Measurements from ENCODE around the gene CNTF.

The CNTF gene

DNA sequence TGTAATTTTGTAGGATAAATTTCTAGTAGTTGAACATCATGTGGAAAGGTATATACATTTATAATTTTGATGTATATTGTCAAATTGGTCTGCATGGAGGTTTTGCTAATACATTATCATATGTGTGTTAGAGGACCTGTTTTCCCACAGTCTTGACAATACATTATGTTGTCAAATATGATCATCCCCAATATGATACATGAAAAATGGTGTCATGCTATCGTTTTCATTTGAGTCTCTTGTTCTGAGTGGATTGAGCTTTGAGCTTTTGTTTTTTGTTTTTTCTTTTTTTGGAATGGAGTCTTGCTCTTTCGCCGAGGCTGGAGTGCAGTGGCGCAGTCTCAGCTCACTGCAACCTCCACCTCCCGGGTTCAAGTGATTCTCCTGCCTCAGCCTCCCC lies 14.1 kb upstream of the CNTF start:
- H4K12ac ChIP-seq (ENCODE audit: low read depth, low read length) = no peak overlapping the region
- no peak overlapping the region for H4K91ac ChIP-seq (ENCODE audit: low read depth, low read length)
- no peaks in the 10 kb centered on the region for H3K9me3 ChIP-seq (ENCODE audit: insufficient read depth, low read depth, low read length)
- no peak overlapping the region for H3K18ac ChIP-seq (ENCODE audit: low read length)
- H2BK5ac ChIP-seq (ENCODE audit: low read depth, low read length, poor library complexity) = no peak overlapping the region
- H3K79me2 ChIP-seq (ENCODE audit: control insufficient read depth, insufficient read depth, low read length, poor library complexity) = peaks cover 2% of the 10 kb centered on the region
- H3K27ac ChIP-seq (ENCODE audit: low read depth, low read length) = no peak overlapping the region
- H4K8ac ChIP-seq (ENCODE audit: low read depth, low read length) = no peak overlapping the region
- H3K23ac ChIP-seq (ENCODE audit: low read length) = no peak overlapping the region
- DNase-seq = no peak
- H3K4me2 ChIP-seq (ENCODE audit: low read length) = no peak overlapping the region
- no peak overlapping the region for H2BK120ac ChIP-seq (ENCODE audit: insufficient read depth, low read length, poor library complexity)
- peaks cover 2 to 8% of the 10 kb centered on the region in 2 experiments for H3K36me3 ChIP-seq (ENCODE audit: control insufficient read depth in 1 of 2, insufficient read depth in 2 of 2, low read length in 2 of 2)
- no peak overlapping the region for H3K9ac ChIP-seq (ENCODE audit: low read length)
- no peak overlapping the region for H3K14ac ChIP-seq (ENCODE audit: low read length)
- no peak overlapping the region for H2AFZ ChIP-seq (ENCODE audit: insufficient read depth, low read length, poor library complexity)
- H3K4me1 ChIP-seq (ENCODE audit: control insufficient read depth in 1 of 2, insufficient read depth in 2 of 2, low read length in 2 of 2) = no peaks in the 10 kb centered on the region
- WGBS (ENCODE audit: extremely low coverage, insufficient coverage, insufficient read length) = no CpG with 5 or more reads among the region's 5 CpGs
- no peak overlapping the region for H3K4ac ChIP-seq (ENCODE audit: low read depth, low read length)
- H3K4me3 ChIP-seq (ENCODE audit: low read depth, low read length) = no peak overlapping the region
- no peaks in the 10 kb centered on the region for H3K27me3 ChIP-seq (ENCODE audit: insufficient read depth, low read length)
- no peaks in the 10 kb centered on the region for H3K79me1 ChIP-seq (ENCODE audit: low read length)
- H2AK5ac ChIP-seq (ENCODE audit: low read length) = no peak overlapping the region
- no peak overlapping the region for H2BK12ac ChIP-seq (ENCODE audit: low read length)

DNA sequence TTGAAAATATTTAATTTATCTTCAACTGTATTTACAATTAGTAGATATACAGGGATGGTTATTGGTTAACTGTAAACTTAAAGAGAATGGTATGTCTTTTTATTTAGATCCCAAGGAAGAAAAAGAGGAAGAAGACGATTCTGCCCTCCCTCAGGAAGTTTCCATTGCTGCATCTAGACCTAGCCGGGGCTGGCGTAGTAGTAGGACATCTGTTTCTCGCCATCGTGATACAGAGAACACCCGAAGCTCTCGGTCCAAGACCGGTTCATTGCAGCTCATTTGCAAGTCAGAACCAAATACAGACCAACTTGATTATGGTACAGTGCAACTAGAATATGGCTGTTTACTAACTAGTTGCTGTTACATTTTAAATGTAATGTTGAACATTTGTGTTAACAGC lies 12.7 kb upstream of the CNTF start:
- Histone ChIP-seq H3K4me3 (ENCODE audit: low read depth, low read length) (no peak overlapping the region), H2AFZ (ENCODE audit: insufficient read depth, low read length, poor library complexity) (no peak overlapping the region), H4K91ac (ENCODE audit: low read depth, low read length) (no peak overlapping the region)

DNA sequence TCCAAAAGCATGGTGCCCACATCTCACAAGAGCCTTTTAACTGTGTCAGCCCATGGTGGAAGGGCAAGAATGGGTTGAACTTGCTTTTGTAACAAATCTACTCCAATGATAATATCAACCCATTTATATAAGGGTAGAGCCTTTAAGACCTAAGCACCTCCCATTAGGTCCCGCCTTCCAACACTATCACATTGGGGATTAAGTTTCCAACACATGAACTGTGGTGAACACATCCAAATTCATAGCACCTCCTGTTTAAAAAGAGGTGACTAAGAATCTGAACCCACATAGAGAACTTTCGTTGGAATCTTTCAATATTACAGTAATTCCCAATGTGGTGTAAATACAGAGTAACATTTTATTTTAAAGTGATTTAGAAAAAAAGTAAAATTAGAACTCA lies 9.2 kb upstream of the CNTF start:
- Histone ChIP-seq H2AK5ac (ENCODE audit: low read length) (no peak overlapping the region), H2BK120ac (ENCODE audit: insufficient read depth, low read length, poor library complexity) (no peak overlapping the region), H3K36me3 (ENCODE audit: control insufficient read depth in 1 of 2, insufficient read depth in 2 of 2, low read length in 2 of 2) (peaks cover 9 to 28% of the 10 kb centered on the region in 2 experiments), H3K4me2 (ENCODE audit: low read length) (no peak overlapping the region), H3K79me2 (ENCODE audit: control insufficient read depth, insufficient read depth, low read length, poor library complexity) (no peaks in the 10 kb centered on the region), H3K79me1 (ENCODE audit: low read length) (no peaks in the 10 kb centered on the region), H2AFZ (ENCODE audit: insufficient read depth, low read length, poor library complexity) (no peak overlapping the region), H3K4ac (ENCODE audit: low read depth, low read length) (no peak overlapping the region), H4K91ac (ENCODE audit: low read depth, low read length) (no peak overlapping the region), H2BK5ac (ENCODE audit: low read depth, low read length, poor library complexity) (no peak overlapping the region), H3K4me3 (ENCODE audit: low read depth, low read length) (no peak overlapping the region), H3K27me3 (ENCODE audit: insufficient read depth, low read length) (no peaks in the 10 kb centered on the region), H2BK12ac (ENCODE audit: low read length) (no peak overlapping the region), H3K9ac (ENCODE audit: low read length) (no peak overlapping the region), H4K8ac (ENCODE audit: low read depth, low read length) (no peak overlapping the region), H3K14ac (ENCODE audit: low read length) (no peak overlapping the region), H3K9me3 (ENCODE audit: insufficient read depth, low read depth, low read length) (no peaks in the 10 kb centered on the region), H4K12ac (ENCODE audit: low read depth, low read length) (no peak overlapping the region), H3K18ac (ENCODE audit: low read length) (no peak overlapping the region), H3K4me1 (ENCODE audit: control insufficient read depth in 1 of 2, insufficient read depth in 2 of 2, low read length in 2 of 2) (no peaks in the 10 kb centered on the region), H3K27ac (ENCODE audit: low read depth, low read length) (no peak overlapping the region), H3K23ac (ENCODE audit: low read length) (no peak overlapping the region)
- WGBS (ENCODE audit: extremely low coverage, insufficient coverage, insufficient read length) = no CpG with 5 or more reads among the region's 2 CpGs
- no peak for DNase-seq

More for the DNA sequence above, 12.7 kb upstream of the CNTF start:
- no CpG with 5 or more reads among the region's 8 CpGs for WGBS (ENCODE audit: extremely low coverage, insufficient coverage, insufficient read length)
- no peak overlapping the region for H3K4me2 ChIP-seq (ENCODE audit: low read length)
- H3K14ac ChIP-seq (ENCODE audit: low read length) = no peak overlapping the region
- H3K79me1 ChIP-seq (ENCODE audit: low read length) = no peaks in the 10 kb centered on the region
- no peak overlapping the region for H2BK5ac ChIP-seq (ENCODE audit: low read depth, low read length, poor library complexity)
- no peaks in the 10 kb centered on the region for H3K4me1 ChIP-seq (ENCODE audit: control insufficient read depth in 1 of 2, insufficient read depth in 2 of 2, low read length in 2 of 2)
- H3K79me2 ChIP-seq (ENCODE audit: control insufficient read depth, insufficient read depth, low read length, poor library complexity) = no peaks in the 10 kb centered on the region
- H3K18ac ChIP-seq (ENCODE audit: low read length) = no peak overlapping the region
- H3K4ac ChIP-seq (ENCODE audit: low read depth, low read length) = no peak overlapping the region
- no peak for DNase-seq
- H4K8ac ChIP-seq (ENCODE audit: low read depth, low read length) = no peak overlapping the region
- H2BK120ac ChIP-seq (ENCODE audit: insufficient read depth, low read length, poor library complexity) = no peak overlapping the region
- H4K12ac ChIP-seq (ENCODE audit: low read depth, low read length) = no peak overlapping the region
- H2BK12ac ChIP-seq (ENCODE audit: low read length) = no peak overlapping the region
- H3K23ac ChIP-seq (ENCODE audit: low read length) = no peak overlapping the region
- no peaks in the 10 kb centered on the region for H3K9me3 ChIP-seq (ENCODE audit: insufficient read depth, low read depth, low read length)
- peaks cover 2 to 12% of the 10 kb centered on the region in 2 experiments for H3K36me3 ChIP-seq (ENCODE audit: control insufficient read depth in 1 of 2, insufficient read depth in 2 of 2, low read length in 2 of 2)
- no peak overlapping the region for H2AK5ac ChIP-seq (ENCODE audit: low read length)
- no peak overlapping the region for H3K9ac ChIP-seq (ENCODE audit: low read length)
- H3K27ac ChIP-seq (ENCODE audit: low read depth, low read length) = no peak overlapping the region
- no peaks in the 10 kb centered on the region for H3K27me3 ChIP-seq (ENCODE audit: insufficient read depth, low read length)

DNA sequence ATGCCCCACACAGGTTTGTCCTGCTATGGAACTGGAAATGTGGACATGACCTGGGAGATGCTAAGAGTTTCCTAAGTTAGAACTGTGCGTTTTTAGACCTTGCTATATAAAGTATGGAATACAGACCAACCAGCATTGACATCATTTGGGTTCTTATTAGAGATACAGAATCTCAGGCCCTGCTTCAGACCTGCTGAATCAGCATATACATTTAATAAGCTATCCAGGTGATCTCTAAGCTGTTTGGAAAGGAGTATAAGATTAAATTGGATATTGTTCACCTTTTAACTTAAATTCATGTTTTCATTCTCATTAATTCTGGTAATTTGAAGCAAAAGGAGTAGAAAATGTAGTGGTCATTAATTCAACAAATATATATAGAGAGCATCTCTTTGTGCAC lies 6.9 kb upstream of the CNTF start:
- no peak overlapping the region for H3K23ac ChIP-seq (ENCODE audit: low read length)
- H2AFZ ChIP-seq (ENCODE audit: insufficient read depth, low read length, poor library complexity) = no peak overlapping the region
- H3K36me3 ChIP-seq (ENCODE audit: control insufficient read depth in 1 of 2, insufficient read depth in 2 of 2, low read length in 2 of 2) = peaks cover 8 to 32% of the 10 kb centered on the region in 2 experiments
- no peaks in the 10 kb centered on the region for H3K79me1 ChIP-seq (ENCODE audit: low read length)
- no peak overlapping the region for H3K9ac ChIP-seq (ENCODE audit: low read length)
- DNase-seq = no peak
- H3K79me2 ChIP-seq (ENCODE audit: control insufficient read depth, insufficient read depth, low read length, poor library complexity) = no peaks in the 10 kb centered on the region
- no peaks in the 10 kb centered on the region for H3K27me3 ChIP-seq (ENCODE audit: insufficient read depth, low read length)
- no peak overlapping the region for H2BK12ac ChIP-seq (ENCODE audit: low read length)
- H3K4me3 ChIP-seq (ENCODE audit: low read depth, low read length) = no peak overlapping the region
- H3K27ac ChIP-seq (ENCODE audit: low read depth, low read length) = no peak overlapping the region
- no peak overlapping the region for H4K12ac ChIP-seq (ENCODE audit: low read depth, low read length)
- H3K18ac ChIP-seq (ENCODE audit: low read length) = no peak overlapping the region
- no peak overlapping the region for H3K4me2 ChIP-seq (ENCODE audit: low read length)
- no peak overlapping the region for H4K8ac ChIP-seq (ENCODE audit: low read depth, low read length)
- no CpG with 5 or more reads among the region's 1 CpG for WGBS (ENCODE audit: extremely low coverage, insufficient coverage, insufficient read length)
- no peak overlapping the region for H2AK5ac ChIP-seq (ENCODE audit: low read length)
- H2BK5ac ChIP-seq (ENCODE audit: low read depth, low read length, poor library complexity) = no peak overlapping the region
- H3K4ac ChIP-seq (ENCODE audit: low read depth, low read length) = no peak overlapping the region
- H4K91ac ChIP-seq (ENCODE audit: low read depth, low read length) = no peak overlapping the region
- no peak overlapping the region for H3K14ac ChIP-seq (ENCODE audit: low read length)
- H3K4me1 ChIP-seq (ENCODE audit: control insufficient read depth in 1 of 2, insufficient read depth in 2 of 2, low read length in 2 of 2) = no peaks in the 10 kb centered on the region
- no peaks in the 10 kb centered on the region for H3K9me3 ChIP-seq (ENCODE audit: insufficient read depth, low read depth, low read length)
- no peak overlapping the region for H2BK120ac ChIP-seq (ENCODE audit: insufficient read depth, low read length, poor library complexity)
